ENCODE results near the gene PTGS1.
A peak's percentile ranks its signal among the peaks of the same experiment; 100 is the strongest.

The PTGS1 gene

DNA sequence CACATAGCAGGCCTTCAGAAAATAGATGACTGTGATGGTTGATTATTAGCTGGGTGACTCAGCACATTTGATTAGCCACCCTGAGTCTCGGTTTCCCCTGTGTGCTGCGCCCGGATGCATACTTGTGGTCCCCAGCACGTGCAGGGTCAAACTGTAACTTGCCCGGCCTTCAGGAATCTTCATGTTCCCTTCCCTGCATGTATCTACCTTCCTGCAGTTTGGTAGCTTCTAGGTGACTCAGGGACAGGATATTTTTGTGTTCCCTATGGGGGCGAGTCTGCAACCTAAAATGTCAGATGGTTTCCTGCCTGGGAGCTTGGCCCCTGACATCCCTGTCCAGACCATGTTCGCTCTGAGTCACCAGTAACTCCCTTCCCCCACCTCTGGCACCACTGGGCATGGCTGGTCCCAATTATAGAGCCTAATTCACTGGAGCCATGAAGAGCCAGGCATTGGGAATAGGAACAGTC is 13.2 kb downstream of the PTGS1 start:
- no peak overlapping the region for H2AFZ ChIP-seq (ENCODE audit: low read length, unreplicated experiment)
- peak overlapping the region; percentile 80 for H3K27ac ChIP-seq (ENCODE audit: low read depth, low read length)
- no peaks in the 10 kb centered on the region for H3K27me3 ChIP-seq (ENCODE audit: insufficient read depth, low read length)
- no peak overlapping the region for H3K4me3 ChIP-seq (ENCODE audit: low read depth, low read length)
- no peaks in the 10 kb centered on the region for H3K79me2 ChIP-seq (ENCODE audit: control insufficient read depth, insufficient read depth, low read length, unreplicated experiment)
- H3K4me1 ChIP-seq (ENCODE audit: control insufficient read depth, insufficient read depth, low read length, unreplicated experiment): peaks cover 27% of the 10 kb centered on the region
- H3K36me3 ChIP-seq (ENCODE audit: insufficient read depth, low read length): peaks cover 33% of the 10 kb centered on the region

DNA sequence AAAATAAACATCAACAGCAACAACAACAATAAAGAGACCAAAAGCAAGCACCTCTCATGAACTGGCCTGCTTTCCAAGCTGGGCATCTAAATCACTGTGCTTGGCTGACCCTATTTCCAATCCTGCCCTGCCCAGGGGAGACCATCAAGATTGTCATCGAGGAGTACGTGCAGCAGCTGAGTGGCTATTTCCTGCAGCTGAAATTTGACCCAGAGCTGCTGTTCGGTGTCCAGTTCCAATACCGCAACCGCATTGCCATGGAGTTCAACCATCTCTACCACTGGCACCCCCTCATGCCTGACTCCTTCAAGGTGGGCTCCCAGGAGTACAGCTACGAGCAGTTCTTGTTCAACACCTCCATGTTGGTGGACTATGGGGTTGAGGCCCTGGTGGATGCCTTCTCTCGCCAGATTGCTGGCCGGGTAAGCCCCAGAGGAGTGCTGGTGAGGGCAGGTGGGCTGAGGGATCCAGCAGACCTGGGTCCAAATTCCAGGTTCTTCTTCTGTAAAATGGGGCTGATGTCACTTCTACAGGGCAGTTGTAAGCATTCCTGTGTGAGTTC is 15.6 kb downstream of the PTGS1 start:
- Histone ChIP-seq H3K4me3 (ENCODE audit: low read depth, low read length) (no peak overlapping the region), H2AFZ (ENCODE audit: low read length, unreplicated experiment) (no peak overlapping the region), H3K27me3 (ENCODE audit: insufficient read depth, low read length) (no peaks in the 10 kb centered on the region), H3K27ac (ENCODE audit: low read depth, low read length) (no peak overlapping the region), H3K79me2 (ENCODE audit: control insufficient read depth, insufficient read depth, low read length, unreplicated experiment) (no peaks in the 10 kb centered on the region), H3K36me3 (ENCODE audit: insufficient read depth, low read length) (peaks cover 23% of the 10 kb centered on the region), H3K4me1 (ENCODE audit: control insufficient read depth, insufficient read depth, low read length, unreplicated experiment) (peaks cover 27% of the 10 kb centered on the region)

DNA sequence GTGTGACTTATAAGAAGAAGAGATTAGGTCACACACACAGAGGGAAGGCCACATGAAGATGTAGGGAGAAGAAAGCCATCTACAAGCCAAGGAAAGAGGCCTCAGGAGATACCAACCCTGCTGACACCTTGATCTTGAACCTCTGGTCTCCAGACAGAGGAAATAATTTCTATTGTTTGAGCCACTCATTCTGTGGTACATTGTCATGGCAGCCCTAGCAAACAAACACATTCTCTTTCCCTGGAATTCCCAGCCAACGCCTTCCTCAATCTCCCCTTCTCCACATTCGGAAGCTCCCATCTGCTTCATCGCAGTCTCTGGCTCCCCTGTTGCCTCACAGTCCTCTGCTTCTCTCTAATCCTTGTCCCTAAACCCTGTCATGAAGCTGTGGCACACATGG is 16.7 kb downstream of the PTGS1 start:
- H3K36me3 ChIP-seq (ENCODE audit: insufficient read depth, low read length): peaks cover 34% of the 10 kb centered on the region
- H3K27me3 ChIP-seq (ENCODE audit: insufficient read depth, low read length): no peaks in the 10 kb centered on the region
- H3K79me2 ChIP-seq (ENCODE audit: control insufficient read depth, insufficient read depth, low read length, unreplicated experiment): no peaks in the 10 kb centered on the region
- no peak overlapping the region for H3K4me3 ChIP-seq (ENCODE audit: low read depth, low read length)
- peaks cover 25% of the 10 kb centered on the region for H3K4me1 ChIP-seq (ENCODE audit: control insufficient read depth, insufficient read depth, low read length, unreplicated experiment)
- no peak overlapping the region for H3K27ac ChIP-seq (ENCODE audit: low read depth, low read length)
- no peak overlapping the region for H2AFZ ChIP-seq (ENCODE audit: low read length, unreplicated experiment)

- Histone ChIP-seq H3K27ac (ENCODE audit: low read depth, low read length) (no peak overlapping the region), H3K27me3 (ENCODE audit: insufficient read depth, low read length) (no peaks in the 10 kb centered on the region), H3K36me3 (ENCODE audit: insufficient read depth, low read length) (peaks cover 35% of the 10 kb centered on the region), H3K4me1 (ENCODE audit: control insufficient read depth, insufficient read depth, low read length, unreplicated experiment) (peaks cover 16% of the 10 kb centered on the region), H3K4me3 (ENCODE audit: low read depth, low read length) (no peak overlapping the region), H3K79me2 (ENCODE audit: control insufficient read depth, insufficient read depth, low read length, unreplicated experiment) (no peaks in the 10 kb centered on the region), H2AFZ (ENCODE audit: low read length, unreplicated experiment) (no peak overlapping the region)
Measured at GRCh38 chr9:122389195-122389594, 18.4 kb downstream of the PTGS1 start.

- Histone ChIP-seq H3K4me1 (ENCODE audit: control insufficient read depth, insufficient read depth, low read length, unreplicated experiment) (peaks cover 17% of the 10 kb centered on the region), H3K27ac (ENCODE audit: low read depth, low read length) (no peak overlapping the region), H3K36me3 (ENCODE audit: insufficient read depth, low read length) (peaks cover 35% of the 10 kb centered on the region), H3K79me2 (ENCODE audit: control insufficient read depth, insufficient read depth, low read length, unreplicated experiment) (no peaks in the 10 kb centered on the region), H3K4me3 (ENCODE audit: low read depth, low read length) (no peak overlapping the region), H2AFZ (ENCODE audit: low read length, unreplicated experiment) (no peak overlapping the region), H3K27me3 (ENCODE audit: insufficient read depth, low read length) (no peaks in the 10 kb centered on the region)
Measured at GRCh38 chr9:122389799-122390481, 19.1 kb downstream of the PTGS1 start.

- Histone ChIP-seq H2AFZ (ENCODE audit: low read length, unreplicated experiment) (no peak overlapping the region), H3K79me2 (ENCODE audit: control insufficient read depth, insufficient read depth, low read length, unreplicated experiment) (no peaks in the 10 kb centered on the region), H3K4me3 (ENCODE audit: low read depth, low read length) (no peak overlapping the region), H3K27ac (ENCODE audit: low read depth, low read length) (peak overlapping the region; percentile 23; the same call in 1 of the 2 replicates), H3K27me3 (ENCODE audit: insufficient read depth, low read length) (no peaks in the 10 kb centered on the region), H3K4me1 (ENCODE audit: control insufficient read depth, insufficient read depth, low read length, unreplicated experiment) (peaks cover 27% of the 10 kb centered on the region), H3K36me3 (ENCODE audit: insufficient read depth, low read length) (peaks cover 25% of the 10 kb centered on the region; the same call in 1 of the 2 replicates)
Measured at GRCh38 chr9:122392284-122392683, 21.5 kb downstream of the PTGS1 start.

DNA sequence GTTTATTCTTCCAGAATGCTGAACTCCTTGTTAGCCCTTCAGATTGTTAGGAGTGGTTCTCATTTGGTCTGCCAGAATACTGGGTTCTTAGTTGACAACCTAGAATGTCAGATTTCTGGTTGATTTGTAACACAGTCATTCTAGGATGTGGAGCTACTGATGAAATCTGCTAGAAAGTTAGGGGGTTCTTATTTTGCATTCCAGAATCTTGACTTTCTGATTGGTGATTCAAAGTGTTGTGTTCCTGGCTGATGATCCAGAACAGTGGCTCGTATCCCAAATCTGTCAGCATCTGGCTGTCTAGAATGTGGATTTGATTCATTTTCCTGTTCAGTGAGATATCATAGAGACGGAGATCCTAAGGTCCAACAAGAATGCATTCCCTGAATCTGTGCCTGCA is 21.9 kb downstream of the PTGS1 start:
- Histone ChIP-seq H3K36me3 (ENCODE audit: insufficient read depth, low read length) (peaks cover 24% of the 10 kb centered on the region; the same call in 1 of the 2 replicates), H3K27ac (ENCODE audit: low read depth, low read length) (peak overlapping the region; percentile 23; the same call in 1 of the 2 replicates), H3K79me2 (ENCODE audit: control insufficient read depth, insufficient read depth, low read length, unreplicated experiment) (no peaks in the 10 kb centered on the region), H3K4me1 (ENCODE audit: control insufficient read depth, insufficient read depth, low read length, unreplicated experiment) (peaks cover 27% of the 10 kb centered on the region), H2AFZ (ENCODE audit: low read length, unreplicated experiment) (no peak overlapping the region), H3K27me3 (ENCODE audit: insufficient read depth, low read length) (no peaks in the 10 kb centered on the region), H3K4me3 (ENCODE audit: low read depth, low read length) (no peak overlapping the region)

DNA sequence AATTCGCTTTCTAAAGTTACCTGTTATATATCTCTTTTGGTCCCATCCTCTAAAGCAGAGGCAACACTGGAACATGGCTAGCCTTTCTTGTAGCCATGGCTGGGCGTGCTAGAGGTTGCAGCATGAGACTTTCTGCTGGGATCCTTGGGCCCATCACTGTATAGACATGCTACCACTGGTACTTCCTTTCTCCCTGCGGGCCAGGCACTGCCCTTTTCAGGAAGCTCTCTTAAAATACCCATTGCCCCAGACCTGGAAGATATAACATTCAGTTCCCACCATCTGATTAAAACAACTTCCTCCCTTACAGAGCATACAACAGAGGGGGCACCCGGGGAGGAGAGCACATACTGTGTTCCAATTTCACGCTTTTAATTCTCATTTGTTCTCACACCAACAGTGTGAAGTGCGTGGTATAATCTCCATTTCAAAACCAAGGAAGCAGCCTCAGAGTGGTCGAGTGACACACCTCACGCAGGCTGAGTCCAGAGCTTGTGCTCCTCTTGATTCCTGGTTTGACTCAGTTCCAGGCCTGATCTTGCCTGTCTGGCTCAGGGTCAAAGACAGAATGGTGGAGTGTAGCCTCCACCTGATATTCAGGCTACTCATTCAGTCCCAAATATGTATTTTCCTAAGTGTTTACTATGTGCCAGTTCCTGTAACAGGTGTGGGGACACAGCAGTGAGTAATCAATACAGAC is 22.6 kb downstream of the PTGS1 start:
- H3K4me3 ChIP-seq (ENCODE audit: low read depth, low read length): no peak overlapping the region
- H3K27me3 ChIP-seq (ENCODE audit: insufficient read depth, low read length): no peaks in the 10 kb centered on the region
- H3K27ac ChIP-seq (ENCODE audit: low read depth, low read length): peak overlapping the region; percentile 74

DNA sequence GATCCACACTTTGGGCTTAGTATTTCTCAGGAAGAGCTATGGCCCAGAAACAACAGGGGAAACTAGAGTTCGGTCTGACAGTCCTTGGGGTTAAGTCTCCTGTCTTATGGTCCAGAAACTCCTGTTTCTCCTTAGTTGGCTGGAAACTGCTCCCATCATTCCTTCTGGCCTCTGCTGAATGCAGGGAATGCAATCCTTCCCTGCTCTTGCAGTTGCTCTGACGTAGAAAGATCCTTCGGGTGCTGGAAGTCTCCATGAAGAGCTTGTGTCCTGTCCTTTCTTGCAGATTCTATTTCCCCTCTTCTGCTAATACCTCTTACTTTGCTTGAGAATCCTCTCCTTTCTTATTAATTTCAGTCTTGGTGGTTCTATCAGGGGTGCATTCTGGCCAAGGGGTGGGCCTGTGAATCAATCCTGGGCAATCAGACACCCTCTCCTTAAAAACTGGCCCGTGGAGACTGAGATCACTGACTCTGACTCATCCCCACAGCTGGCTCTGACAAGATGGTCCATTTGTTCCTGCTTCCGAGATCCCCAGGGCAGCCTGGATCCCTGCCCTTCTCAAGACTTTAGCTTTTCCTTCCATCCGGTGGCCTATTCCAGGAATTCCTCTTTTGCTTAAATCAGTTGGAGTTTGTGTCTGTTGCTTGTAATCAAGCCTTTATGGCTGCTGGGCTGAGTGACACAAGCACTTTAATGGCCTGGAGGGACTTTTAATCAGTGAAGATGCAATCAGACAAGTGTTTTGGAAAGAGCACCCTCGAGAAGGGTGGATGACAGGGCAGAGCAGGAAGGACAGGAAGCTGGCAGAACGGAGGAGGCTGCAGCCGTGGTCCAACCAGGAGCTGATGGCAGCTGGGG is 23.7 kb downstream of the PTGS1 start:
- Histone ChIP-seq H3K79me2 (ENCODE audit: control insufficient read depth, insufficient read depth, low read length, unreplicated experiment) (no peaks in the 10 kb centered on the region), H3K4me1 (ENCODE audit: control insufficient read depth, insufficient read depth, low read length, unreplicated experiment) (peaks cover 27% of the 10 kb centered on the region), H3K27me3 (ENCODE audit: insufficient read depth, low read length) (no peaks in the 10 kb centered on the region), H2AFZ (ENCODE audit: low read length, unreplicated experiment) (peak overlapping the region; percentile 78), H3K4me3 (ENCODE audit: low read depth, low read length) (no peak overlapping the region), H3K27ac (ENCODE audit: low read depth, low read length) (peak overlapping the region; percentile 74), H3K36me3 (ENCODE audit: insufficient read depth, low read length) (peaks cover 14% of the 10 kb centered on the region; the same call in 1 of the 2 replicates)

More for the DNA sequence above, 22.6 kb downstream of the PTGS1 start:
- Histone ChIP-seq H3K79me2 (ENCODE audit: control insufficient read depth, insufficient read depth, low read length, unreplicated experiment) (no peaks in the 10 kb centered on the region), H2AFZ (ENCODE audit: low read length, unreplicated experiment) (no peak overlapping the region), H3K4me1 (ENCODE audit: control insufficient read depth, insufficient read depth, low read length, unreplicated experiment) (peaks cover 27% of the 10 kb centered on the region), H3K36me3 (ENCODE audit: insufficient read depth, low read length) (peaks cover 18% of the 10 kb centered on the region; the same call in 1 of the 2 replicates)

DNA sequence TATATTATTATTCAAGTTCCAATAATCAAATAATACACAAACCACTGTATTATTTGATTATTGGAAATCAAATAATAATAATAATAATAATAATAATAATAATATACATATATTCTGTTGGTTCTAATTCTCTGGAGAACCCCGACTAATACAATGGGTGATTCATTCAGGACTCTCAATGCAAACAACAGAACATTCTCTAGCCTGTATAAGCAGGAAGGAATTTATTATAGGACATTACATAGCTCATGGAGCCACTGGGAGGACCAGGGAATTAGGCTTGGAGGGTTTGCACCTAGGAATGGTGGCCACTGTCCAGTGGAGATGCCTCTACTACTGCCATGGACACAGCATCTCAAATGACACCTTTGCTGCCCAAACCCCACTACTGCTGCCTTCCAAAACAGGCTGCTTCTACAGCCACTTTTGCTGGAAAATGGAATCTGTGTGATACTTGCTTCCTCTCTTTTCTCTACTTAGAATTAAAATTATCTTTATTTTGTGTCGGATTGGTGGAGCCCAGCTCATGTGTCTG is 25.9 kb downstream of the PTGS1 start:
- H3K36me3 ChIP-seq (ENCODE audit: insufficient read depth, low read length): peaks cover 10% of the 10 kb centered on the region; the same call in 1 of the 2 replicates
- no peak overlapping the region for H3K27ac ChIP-seq (ENCODE audit: low read depth, low read length)
- H3K27me3 ChIP-seq (ENCODE audit: insufficient read depth, low read length): no peaks in the 10 kb centered on the region
- H2AFZ ChIP-seq (ENCODE audit: low read length, unreplicated experiment): no peak overlapping the region
- H3K79me2 ChIP-seq (ENCODE audit: control insufficient read depth, insufficient read depth, low read length, unreplicated experiment): no peaks in the 10 kb centered on the region
- H3K4me1 ChIP-seq (ENCODE audit: control insufficient read depth, insufficient read depth, low read length, unreplicated experiment): peaks cover 27% of the 10 kb centered on the region
- no peak overlapping the region for H3K4me3 ChIP-seq (ENCODE audit: low read depth, low read length)

Measured in ACC112 (cell line).